Esophagus muscularis mucosa (tissue), 4 donors: ENCODE data around the gene PCBP3. TPM values are rescaled to one million over a fixed set of nuclear protein-coding genes. Genes with fewer than 3 reads are reported as not detected.

ENCODE experiments used
- DNase-seq: peaks from one replicate; pipeline ENCODE4 v3.0.0-alpha.2; 2017; ENCODE audit errors: extremely low spot score
- H3K27ac ChIP-seq, 4 donors: fragments of 200-600 bp; sonication (generic); replicated peaks in 1 of 4; 1 replicate in 3 of 4; 2 replicates in 1 of 4; pipeline ENCODE4 v1.5.1; 2016 to 2019; ENCODE audit warnings: mild to moderate bottlenecking in 1 of 4
- H3K27me3 ChIP-seq, 4 donors: fragments of 200-600 bp; sonication (generic); one replicate each; pipeline versions ENCODE4 v1.5.1 to v1.6.0; 2016 to 2019
- H3K36me3 ChIP-seq, 4 donors: fragments of 200-600 bp; sonication (generic); one replicate each; pipeline ENCODE4 v1.5.1; 2016 to 2019
- H3K4me1 ChIP-seq, 4 donors: fragments of 200-600 bp; sonication (generic); one replicate each; pipeline ENCODE4 v1.5.1; 2016 to 2019
- H3K4me3 ChIP-seq, 4 donors: fragments of 200-600 bp; sonication (generic); 1 replicate in 2 of 4; 2 replicates in 2 of 4; pipeline ENCODE4 v1.5.1; 2016 to 2019; ENCODE audit warnings: mild to moderate bottlenecking in 4 of 4, moderate library complexity in 1 of 4
- H3K9me3 ChIP-seq, 4 donors: fragments of 200-600 bp; sonication (generic); 1 replicate in 3 of 4; 2 replicates in 1 of 4; pipeline ENCODE4 v1.5.1; 2016 to 2019
- EP300 ChIP-seq: sonication (generic); formaldehyde crosslinking; IDR thresholded peaks from one replicate; pipeline ENCODE4 v1.6.1; 2017; ENCODE audit warnings: antibody characterized with exemption
- POLR2A ChIP-seq: fragments of 450-650 bp; IDR thresholded peaks from one replicate; pipeline ENCODE4 v1.6.1; 2017; ENCODE audit warnings: antibody characterized with exemption, moderate library complexity, mild to moderate bottlenecking, low read depth
- POLR2AphosphoS5 ChIP-seq, 2 donors: sonication (generic); formaldehyde crosslinking; IDR thresholded peaks; one replicate each; pipeline ENCODE4 v1.6.1; 2017; ENCODE audit warnings: antibody characterized with exemption in 2 of 2
- WGBS: methylation state at CpG from one replicate; pipeline ENCODE4 v1.1.5; 2018; 5-methylcytosine and 5-hydroxymethylcytosine counted together
- intact Hi-C: fragments of 100-400 bp; cut with DNase I; formaldehyde crosslinking; loops from one replicate; pipeline ENCODE4 v1.15.1; 2023
- total RNA-seq, 4 donors: library from RNA; depleted of rRNA; stranded (reverse); fragments of >200 nt; gene quantifications; one replicate each; pipeline versions ENCODE4 v1.1.0 to v1.2.1, GENCODE V29; 2016
- TF ChIP-seq, protein P1 (sequence below), 3 experiments: fragments of 200-600 bp in 2 of 3; fragments of 450-650 bp in 1 of 3; sonication (generic) in 2 of 3; IDR thresholded peaks; one replicate each; pipeline ENCODE4 v1.5.1; 2017 to 2019; ENCODE audit warnings: antibody characterized with exemption in 3 of 3, mild to moderate bottlenecking in 2 of 3, moderate library complexity in 1 of 3

PCBP3 gene
- total RNA-seq, 4 donors from 2014 or later = 7.5 to 9.2 (median 8.1) TPM

DNA sequence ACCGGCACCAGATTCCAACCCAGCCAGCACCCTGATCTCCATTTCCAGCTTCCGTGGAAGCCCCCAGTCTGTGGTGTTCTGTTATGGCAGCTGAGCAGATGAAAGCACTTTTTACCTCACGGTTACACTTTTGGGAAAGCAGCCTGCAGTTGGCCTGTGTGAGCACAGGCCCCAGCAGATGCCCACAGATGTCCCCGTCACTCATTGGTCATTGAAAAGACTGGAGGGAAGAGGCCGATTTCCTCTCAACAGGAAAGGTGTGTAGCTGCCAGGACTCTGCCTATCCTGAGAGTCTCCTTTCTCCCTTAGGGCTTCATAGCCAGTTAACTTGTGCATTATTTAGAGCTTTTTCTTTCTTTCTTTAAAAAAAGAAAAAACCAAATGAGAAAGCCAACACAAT lies 123.0 kb downstream of the PCBP3 start:
- 84% methylated on average over 4 of the region's 5 CpGs for WGBS
- no peaks in the 10 kb centered on the region for H3K36me3 ChIP-seq
- H3K27me3 ChIP-seq = no peaks in the 10 kb centered on the region
- peaks cover 0 to 5% (median 2%) of the 10 kb centered on the region in 4 donors for H3K4me1 ChIP-seq
- intact Hi-C loops = no loop called here
- TF ChIP-seq POLR2AphosphoS5 (IDR thresholded peaks at IDR 0.05) (no peak), EP300 (no peak), POLR2A (no peak)
- TF ChIP-seq, protein P1, sequence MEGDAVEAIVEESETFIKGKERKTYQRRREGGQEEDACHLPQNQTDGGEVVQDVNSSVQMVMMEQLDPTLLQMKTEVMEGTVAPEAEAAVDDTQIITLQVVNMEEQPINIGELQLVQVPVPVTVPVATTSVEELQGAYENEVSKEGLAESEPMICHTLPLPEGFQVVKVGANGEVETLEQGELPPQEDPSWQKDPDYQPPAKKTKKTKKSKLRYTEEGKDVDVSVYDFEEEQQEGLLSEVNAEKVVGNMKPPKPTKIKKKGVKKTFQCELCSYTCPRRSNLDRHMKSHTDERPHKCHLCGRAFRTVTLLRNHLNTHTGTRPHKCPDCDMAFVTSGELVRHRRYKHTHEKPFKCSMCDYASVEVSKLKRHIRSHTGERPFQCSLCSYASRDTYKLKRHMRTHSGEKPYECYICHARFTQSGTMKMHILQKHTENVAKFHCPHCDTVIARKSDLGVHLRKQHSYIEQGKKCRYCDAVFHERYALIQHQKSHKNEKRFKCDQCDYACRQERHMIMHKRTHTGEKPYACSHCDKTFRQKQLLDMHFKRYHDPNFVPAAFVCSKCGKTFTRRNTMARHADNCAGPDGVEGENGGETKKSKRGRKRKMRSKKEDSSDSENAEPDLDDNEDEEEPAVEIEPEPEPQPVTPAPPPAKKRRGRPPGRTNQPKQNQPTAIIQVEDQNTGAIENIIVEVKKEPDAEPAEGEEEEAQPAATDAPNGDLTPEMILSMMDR (IDR thresholded peaks at IDR 0.05) = no peak
- H3K27ac ChIP-seq = no peak overlapping the region
- H3K9me3 ChIP-seq = no peaks in the 10 kb centered on the region
- no peak for DNase-seq
- H3K4me3 ChIP-seq = no peak overlapping the region

DNA sequence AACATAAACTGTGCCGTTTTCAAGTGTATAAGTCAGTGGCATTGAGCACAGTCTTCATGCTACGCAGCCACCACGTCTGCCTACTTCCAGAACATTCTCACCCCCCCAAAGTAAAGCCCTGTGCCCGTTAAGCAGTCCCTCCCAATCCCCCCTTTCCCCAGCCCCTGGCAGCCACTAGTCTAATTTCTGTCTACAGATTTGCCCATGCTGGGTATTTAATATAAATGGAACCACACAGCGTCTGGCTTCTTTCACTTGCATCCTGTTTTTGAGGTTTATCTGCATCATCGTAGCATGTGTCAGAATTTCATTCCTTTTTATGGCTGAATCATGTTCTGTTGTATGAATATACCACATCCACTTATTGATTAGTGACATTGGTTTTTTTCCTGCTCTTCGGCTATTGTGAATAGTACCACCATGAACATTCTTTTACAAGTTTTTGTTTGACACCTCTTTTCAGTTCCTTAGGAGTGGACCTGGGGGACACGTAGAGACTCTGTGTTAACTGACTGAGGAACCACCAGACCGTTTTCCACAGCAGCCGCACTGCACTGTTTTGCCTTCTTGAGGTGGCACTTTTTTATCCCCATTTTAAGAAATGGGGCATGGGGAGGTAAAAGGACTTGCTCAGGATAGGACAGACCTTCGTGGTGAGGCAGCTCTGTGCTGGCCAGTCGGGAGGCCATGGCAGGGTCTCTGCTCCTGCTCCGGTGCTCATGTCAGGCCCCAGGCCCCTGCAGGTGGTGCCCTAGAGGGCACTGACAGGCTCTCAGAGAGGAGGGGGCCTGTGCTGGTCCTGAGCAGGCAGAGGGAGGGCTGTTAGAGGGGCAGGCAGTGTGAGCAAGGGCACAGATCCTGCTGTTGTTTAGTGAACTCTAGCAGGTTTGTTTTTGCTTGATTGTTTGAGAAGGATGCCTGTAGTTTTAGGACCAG lies 123.8 kb downstream of the PCBP3 start:
- Histone ChIP-seq H3K9me3 (no peaks in the 10 kb centered on the region), H3K4me3 (no peak overlapping the region), H3K36me3 (no peaks in the 10 kb centered on the region), H3K4me1 (peaks cover 0 to 5% (median 2%) of the 10 kb centered on the region in 4 donors), H3K27ac (no peak overlapping the region), H3K27me3 (no peaks in the 10 kb centered on the region)
- DNase-seq = no peak
- intact Hi-C loops = no loop called here
- WGBS = 78% methylated on average over 12 of the region's 13 CpGs
- TF ChIP-seq POLR2A = no peak
- TF ChIP-seq POLR2AphosphoS5 (IDR thresholded peaks at IDR 0.05) = no peak
- no peak for TF ChIP-seq EP300
- TF ChIP-seq, protein P1 (IDR thresholded peaks at IDR 0.05) = no peak

DNA sequence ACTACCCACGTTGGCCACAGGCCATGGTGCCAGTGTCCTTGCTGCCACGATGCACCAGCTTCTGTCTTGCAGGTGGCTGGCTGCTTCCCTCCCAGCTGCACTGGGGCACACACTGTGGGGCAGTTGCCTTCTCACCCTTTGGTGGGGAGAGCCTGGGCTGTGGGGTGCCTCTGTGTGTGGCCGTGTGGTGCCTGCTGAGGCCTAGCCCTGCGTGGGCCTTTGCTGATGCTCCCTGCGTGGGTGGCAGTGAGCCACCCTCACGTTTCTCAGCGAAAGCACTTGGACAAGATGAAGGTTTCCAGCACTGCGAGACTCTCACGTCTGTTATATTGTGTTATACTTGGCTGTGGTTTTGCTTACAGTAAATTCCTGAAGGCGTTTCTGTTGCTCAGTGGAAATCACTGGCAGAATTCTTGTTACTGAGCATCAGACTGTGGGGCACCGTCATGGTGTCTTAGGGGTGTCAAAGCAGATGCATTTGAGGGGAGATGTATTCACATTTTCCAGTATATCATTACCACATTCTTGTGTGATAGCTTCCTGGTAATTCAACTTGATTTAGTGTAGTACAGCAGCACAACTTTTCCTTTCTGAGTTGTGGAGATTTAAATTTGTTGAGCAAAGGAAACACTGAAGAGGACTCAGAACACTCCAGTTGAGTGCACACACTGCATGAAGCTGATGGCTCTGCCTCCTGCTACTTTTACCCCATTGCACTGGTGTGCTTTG lies 124.7 kb downstream of the PCBP3 start:
- H3K4me1 ChIP-seq = peaks cover 0 to 5% (median 2%) of the 10 kb centered on the region in 4 donors
- WGBS = 44% methylated on average over 10 of the region's 11 CpGs
- peaks cover 0 to 2% (median 0%) of the 10 kb centered on the region in 4 donors for H3K9me3 ChIP-seq
- no peaks in the 10 kb centered on the region for H3K27me3 ChIP-seq
- no peak for TF ChIP-seq POLR2A
- no peak for TF ChIP-seq EP300
- TF ChIP-seq, protein P1 (IDR thresholded peaks at IDR 0.05) = no peak
- no peak overlapping the region for H3K4me3 ChIP-seq
- no peak overlapping the region for H3K27ac ChIP-seq
- intact Hi-C loops = no loop called here
- no peaks in the 10 kb centered on the region for H3K36me3 ChIP-seq
- no peak for DNase-seq

DNA sequence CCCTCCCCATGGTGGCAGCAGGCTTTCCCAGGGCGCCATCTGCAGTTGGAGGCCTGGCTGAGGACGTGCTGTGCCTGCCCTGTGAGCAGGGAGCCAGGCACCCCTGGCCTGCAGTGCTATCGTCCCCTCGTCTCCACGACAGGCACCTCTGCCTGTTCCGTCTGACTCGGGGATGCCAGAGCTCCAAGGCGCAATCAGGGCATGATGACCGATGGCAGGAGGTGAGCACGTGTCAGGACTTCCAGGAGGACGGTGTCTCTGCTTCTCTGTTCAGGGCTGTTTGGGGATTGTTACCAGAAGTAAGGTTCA lies 125.2 kb downstream of the PCBP3 start:
- intact Hi-C loops = no loop called here
- no peak for DNase-seq
- no CpG with 5 or more reads among the region's 11 CpGs for WGBS

More for the DNA sequence above, 125.2 kb downstream of the PCBP3 start:
- Histone ChIP-seq H3K9me3 (peaks cover 0 to 8% (median 0%) of the 10 kb centered on the region in 4 donors), H3K27ac (no peak overlapping the region), H3K27me3 (no peaks in the 10 kb centered on the region), H3K4me3 (no peak overlapping the region), H3K4me1 (peaks cover 0 to 5% (median 2%) of the 10 kb centered on the region in 4 donors), H3K36me3 (no peaks in the 10 kb centered on the region)
- TF ChIP-seq, protein P1 (IDR thresholded peaks at IDR 0.05) = no peak
- TF ChIP-seq POLR2AphosphoS5 (IDR thresholded peaks at IDR 0.05) (no peak), POLR2A (no peak)
